HG02970 (cell line): ENCODE data around the gene ARPP21.

ENCODE experiments used
- ATAC-seq: cut with Tn5 transposase; IDR thresholded peaks from one replicate; pipeline ENCODE4 v1.9.1; 2021; ENCODE audit warnings: mild to moderate bottlenecking, moderate library complexity, moderate number of reproducible peaks; ENCODE audit not compliant: unreplicated experiment, low FRiP score

ARPP21 gene

DNA sequence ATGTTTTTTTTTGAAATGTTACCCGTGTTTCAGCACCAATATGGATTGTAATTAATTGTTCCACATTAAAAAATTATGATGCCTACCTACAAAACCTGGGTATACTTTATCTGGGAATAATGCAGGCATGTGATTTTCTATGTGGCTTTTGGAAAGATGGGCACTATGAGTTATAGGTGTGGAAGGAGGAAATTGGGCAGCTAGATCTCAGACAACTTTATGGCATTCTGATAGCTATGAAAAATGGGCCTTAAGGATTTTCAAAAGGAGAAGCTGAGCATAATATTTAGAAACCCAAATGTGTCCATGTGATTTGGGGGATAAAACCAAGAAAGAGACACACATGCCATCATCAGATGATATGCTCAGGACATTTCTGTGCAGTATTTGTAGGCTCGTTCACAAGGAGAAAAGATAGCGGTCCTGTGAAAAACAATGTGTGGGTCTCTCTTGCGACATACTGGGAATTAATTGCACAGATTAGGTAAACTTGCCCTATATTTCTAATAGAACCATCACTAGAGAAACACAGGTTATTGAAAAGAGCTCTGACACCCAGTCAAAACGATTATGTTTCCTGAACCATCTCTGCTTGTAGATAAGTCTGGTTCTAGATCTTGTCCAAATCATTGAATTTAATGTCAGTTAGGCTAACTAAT lies 35.3 kb downstream of the ARPP21 start:
- no peak for ATAC-seq

GRCh38 chr3:35675206-35675605 lies 35.9 kb downstream of the ARPP21 start:
- no peak for ATAC-seq

GRCh38 chr3:35675621-35676020 lies 36.3 kb downstream of the ARPP21 start:
- ATAC-seq, result no peak

DNA sequence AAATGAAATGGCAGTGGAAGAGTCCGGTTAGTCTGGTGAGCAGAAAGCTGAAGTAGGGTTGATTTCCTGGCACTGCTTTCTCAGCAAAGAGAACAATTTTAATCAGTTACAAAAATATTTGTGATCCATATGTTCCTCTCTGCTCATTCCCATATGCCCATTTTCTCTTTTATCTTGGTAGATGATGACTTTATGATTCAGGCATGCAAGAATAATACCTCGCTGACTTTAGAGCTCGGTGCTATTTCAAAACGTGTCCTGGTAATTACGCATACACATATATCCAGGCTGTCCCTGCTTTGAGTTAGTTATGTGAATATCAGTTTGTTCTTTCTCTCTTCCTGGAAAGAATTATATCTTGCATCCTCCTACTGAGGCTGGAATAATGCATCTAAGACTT lies 38.5 kb downstream of the ARPP21 start:
- no peak for ATAC-seq

- no peak for ATAC-seq
These were observed 39.4 kb downstream of the ARPP21 start for GRCh38 chr3:35678643-35679161.

GRCh38 chr3:35679409-35680080 lies 40.2 kb downstream of the ARPP21 start:
- ATAC-seq, result no peak

- no peak for ATAC-seq
These were observed 41.7 kb downstream of the ARPP21 start for GRCh38 chr3:35680866-35681650.

DNA sequence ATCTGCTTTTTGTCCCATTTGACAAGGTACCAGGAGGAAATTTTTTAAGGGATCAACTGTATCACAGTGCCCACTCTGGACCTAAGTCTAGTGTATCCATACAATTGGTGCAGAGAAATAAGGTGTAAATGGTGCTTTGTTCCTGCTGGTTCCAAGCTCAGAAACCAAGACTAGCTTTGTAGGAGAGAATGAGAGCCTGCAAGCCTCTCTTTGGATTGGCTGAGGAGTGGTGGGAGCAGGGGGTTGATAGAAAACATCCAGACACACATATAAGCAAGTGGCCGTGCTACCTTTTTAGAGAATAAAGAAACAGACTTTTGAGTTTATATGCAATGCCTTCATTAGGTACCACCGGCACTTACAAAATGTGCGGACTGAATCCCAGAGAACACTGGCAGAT lies 45.8 kb downstream of the ARPP21 start:
- no peak for ATAC-seq

DNA sequence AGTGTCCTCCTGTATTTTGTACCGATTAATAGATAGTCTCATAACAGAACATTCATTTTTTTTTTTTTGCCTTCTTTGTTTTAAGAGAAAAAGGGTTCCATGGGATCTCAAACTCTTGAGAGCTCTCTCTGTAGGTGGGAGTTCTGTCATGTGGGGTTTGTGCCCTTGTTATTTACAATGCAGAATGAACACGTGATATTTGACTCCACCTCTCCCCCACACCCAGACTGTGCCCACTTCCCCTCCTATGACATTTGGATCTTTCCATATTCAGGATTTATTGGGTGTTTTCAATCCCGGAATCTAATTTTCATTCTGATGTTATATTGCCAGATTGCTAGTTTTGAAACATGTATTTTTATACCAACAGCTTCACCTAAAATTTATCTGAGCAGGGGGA lies 49.5 kb downstream of the ARPP21 start:
- no peak for ATAC-seq

DNA sequence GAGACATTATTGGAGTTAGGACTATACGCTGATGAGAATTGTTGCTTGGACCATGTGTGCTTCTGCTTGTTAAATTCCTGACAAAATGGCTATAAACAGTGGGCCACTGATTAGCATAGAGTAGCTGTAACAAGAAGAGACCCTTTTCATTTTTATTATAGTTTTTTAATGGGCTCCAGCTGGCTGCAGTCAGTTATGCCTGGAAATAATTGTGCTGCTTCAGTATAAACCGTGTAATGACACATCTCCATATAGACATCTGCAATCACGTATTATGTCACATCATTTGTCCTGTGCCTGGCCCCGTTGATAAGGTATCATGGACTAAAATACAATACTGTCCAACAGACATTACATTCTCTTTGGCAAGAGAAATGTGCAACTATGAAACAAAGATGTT lies 50.9 kb downstream of the ARPP21 start:
- ATAC-seq, result no peak

DNA sequence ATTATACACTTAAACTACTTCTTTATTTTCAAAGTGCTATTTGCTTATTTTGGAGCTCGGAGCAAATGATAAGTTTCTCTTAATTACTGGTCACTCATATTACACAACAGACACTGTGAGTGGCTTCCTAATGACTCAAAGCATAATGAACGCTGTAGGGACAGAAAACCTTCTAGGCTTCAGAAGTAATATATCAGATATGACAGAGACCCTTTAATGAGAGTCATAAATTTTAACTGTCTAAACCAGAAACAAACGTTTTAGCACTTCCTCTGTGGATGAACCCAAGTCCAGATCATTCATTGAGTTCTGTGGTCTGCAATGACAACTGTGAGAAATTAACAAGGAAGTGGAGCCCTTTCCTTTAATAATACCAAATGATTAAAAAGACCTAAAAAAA lies 66.6 kb downstream of the ARPP21 start:
- ATAC-seq, result no peak

DNA sequence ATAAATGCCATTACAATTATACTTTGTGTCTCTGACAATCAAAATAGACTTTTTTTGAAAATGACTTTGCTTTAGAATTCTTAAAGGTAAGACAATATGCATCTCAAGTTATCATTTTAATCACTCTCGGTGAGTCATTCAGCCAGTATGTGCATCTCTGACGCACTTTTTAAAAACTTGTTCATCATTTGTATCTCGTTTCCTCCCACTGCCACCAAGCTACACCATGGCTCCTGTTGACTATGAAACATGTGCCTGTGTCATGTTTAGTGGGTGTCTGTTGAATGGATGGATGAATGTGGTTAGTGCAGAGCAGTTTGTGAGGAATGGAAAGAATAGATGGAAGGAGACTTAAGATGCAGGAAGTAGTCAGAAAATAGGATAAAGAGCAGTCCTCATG lies 68.6 kb downstream of the ARPP21 start:
- ATAC-seq, result no peak

DNA sequence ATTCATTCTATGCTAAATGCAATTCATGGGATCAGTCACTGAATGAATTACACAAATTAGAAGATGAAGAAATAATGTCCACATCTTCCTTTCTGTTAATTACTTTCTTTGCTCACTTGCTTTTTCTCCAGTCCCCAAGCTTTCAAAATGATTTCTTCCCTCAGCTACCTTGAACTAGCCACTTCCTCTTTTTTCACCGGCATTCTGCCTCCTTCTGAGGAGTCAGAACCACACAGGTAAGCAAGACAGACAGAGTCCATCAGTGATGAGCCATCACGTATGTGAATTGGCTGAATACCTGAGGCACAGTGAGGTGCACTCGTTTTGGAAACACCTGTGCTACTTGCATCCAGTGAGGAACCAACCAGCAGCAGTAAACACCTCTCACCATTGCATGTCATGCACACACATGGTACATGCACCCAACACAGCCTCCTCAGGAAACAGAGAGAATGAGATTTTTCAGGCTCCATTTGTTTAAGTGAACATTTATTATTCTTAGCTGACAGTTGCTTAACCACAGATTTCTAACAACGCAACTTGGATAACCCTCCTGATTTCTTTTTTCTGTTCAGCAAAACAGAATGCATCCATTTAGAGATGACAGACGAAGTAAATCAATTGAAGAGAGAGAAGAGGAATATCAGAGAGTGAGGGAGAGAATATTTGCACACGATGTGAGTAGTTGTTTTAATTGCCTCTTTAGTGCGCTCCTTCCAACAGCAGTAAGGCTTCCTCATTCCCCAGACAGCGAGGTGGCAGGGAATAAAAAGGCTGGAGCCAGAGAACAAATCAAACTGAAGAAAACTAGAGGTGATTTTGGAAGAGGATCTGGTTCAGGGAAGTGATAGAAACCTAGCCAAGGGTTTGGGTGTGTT lies 69.3 kb downstream of the ARPP21 start:
- ATAC-seq, result no peak

DNA sequence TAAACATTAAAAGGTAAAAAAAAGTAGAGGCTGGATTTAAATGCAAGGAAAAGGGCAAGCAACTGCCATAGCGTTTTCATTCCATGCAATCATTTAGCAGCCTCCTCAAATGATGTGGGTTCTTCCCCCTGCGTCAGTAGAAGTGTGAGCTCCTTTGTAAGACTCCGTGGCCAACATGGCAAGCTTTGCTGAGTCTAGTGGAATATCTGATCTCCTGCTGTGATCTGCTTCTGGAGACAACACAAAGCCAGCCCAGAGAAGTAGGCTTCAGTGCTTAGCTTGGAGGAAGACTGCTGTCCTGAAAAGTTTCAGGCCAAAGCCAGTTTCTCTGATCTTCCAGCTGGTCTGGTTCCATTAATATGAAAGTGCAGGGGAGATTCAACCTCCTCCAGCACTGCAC lies 70.4 kb downstream of the ARPP21 start:
- no peak for ATAC-seq

- ATAC-seq, result no peak
These were observed 71.2 kb downstream of the ARPP21 start for GRCh38 chr3:35710554-35710953.

DNA sequence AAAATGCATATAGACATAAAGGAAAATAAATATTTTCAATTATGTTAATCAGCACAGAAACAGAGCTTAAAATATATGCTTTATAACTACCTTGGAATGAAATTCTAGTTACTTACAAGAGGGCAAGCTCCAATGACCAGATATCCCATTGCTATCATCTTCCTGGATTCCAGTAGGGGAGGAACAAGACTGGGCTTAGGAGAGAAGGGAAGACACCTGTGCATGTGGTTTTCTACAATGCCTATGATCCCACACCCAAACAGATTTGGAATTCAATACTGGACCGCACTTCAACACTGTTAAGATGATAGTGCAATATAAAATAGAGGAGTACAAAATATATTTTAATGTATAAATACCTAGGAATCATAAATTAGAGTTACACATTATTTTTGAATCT lies 79.6 kb downstream of the ARPP21 start:
- ATAC-seq, result no peak

DNA sequence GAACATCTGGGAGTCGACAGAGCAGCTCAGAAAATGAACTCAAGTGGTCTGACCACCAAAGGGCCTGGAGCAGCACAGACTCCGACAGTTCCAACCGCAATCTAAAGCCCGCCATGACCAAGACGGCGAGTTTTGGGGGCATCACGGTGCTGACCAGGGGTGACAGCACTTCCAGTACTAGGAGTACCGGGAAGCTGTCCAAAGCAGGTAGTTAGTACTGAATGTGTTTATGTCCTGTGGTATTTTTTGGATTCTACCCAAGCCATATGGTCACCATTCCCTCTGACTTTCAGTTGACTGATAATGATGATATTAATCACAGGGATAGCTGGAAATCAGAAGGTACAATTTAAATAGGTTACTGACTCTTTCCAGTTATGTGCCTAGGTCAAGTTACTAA lies 82.3 kb downstream of the ARPP21 start:
- no peak for ATAC-seq

DNA sequence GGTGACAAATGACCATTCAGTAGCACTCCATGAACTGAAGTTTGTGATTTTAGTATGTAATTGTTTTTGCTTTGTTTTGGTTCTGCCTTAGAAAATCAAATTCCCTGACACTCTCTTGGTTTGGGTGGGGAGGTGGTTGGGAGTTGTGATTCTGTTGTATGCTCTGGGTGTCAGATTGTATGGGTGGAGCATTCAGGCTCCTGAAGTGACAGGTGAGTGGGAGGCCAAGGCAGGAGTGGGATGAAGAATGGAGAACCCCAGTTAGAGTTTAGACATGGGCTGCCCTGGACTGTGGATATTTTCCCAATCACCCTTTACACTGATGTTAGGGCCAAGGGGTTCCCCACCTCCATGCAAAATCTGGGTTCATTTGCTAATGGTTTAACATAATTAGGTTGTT lies 83.6 kb downstream of the ARPP21 start:
- no peak for ATAC-seq

GRCh38 chr3:35723480-35724097 lies 84.3 kb downstream of the ARPP21 start:
- no peak for ATAC-seq

GRCh38 chr3:35724106-35724505 lies 84.8 kb downstream of the ARPP21 start:
- no peak for ATAC-seq
